ENCODE measurements around the gene OR8K3. TPM values are rescaled to one million over a fixed set of nuclear protein-coding genes. Genes with fewer than 3 reads are reported as not detected.

Gene OR8K3
- total RNA-seq, result not detected

DNA sequence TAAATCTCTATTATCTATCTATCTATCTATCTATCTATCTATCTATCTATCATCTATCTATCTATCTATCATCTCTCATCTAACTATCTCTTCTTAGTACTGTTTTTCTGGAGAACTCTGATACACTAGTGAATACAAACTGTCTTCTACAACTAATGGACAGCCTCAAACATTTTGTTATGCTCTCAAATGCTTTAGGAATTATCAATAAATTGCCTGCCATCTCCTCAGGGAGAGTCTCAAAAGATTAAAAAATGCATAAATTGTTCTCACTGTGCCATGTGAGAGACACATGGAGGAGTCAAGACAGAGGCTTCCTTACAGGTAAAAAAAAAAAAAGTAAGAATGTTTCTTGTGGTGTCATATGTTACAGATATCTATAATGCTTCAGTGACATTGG lies at the start of gene OR8K3:
Gene OR8K3 (plus strand): TSS at position 301 of the 400 bp plus-strand sequence. CDS start 3,163 bp downstream, outside the sequence.
- Mint-ChIP-seq H3K27me3 (ENCODE audit: low read depth) (no peaks in the 10 kb centered on the region), H3K36me3 (ENCODE audit: insufficient read depth in 2 of 2) (peaks cover 0 to 2% of the 10 kb centered on the region in 2 donors), H3K9me3 (peaks cover 9 to 11% of the 10 kb centered on the region in 2 donors), H3K4me3 (no peak within 1 kb of the TSS), H3K4me1 (ENCODE audit: low read depth) (no peaks in the 10 kb centered on the region), H3K27ac (no peak within 1 kb of the TSS)
- no peak for ATAC-seq (replicated peaks in 1 of 2)
- no peak for DNase-seq

DNA sequence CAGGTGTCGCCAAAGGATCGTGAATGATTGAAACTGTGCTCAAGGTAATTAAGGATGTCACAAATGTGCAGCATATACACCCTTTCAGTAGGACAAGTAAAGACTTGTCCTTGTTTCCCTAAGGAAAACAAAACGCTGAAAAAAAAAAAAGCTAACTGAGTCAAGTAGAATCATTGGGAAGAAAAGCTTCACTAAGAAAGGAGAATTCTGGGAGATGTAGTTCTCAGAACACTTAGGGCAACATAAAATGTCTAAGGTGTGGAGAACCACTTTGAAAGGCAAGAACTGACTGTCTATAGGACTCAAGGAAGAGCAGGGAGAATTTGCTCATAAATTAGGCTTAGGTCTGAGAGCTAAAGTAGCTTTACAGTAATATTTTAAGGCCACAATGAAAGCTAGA lies 43.9 kb upstream of the OR8K3 start:
- ATAC-seq (replicated peaks in 1 of 2) (no peak), DNase-seq (no peak)
- H3K4me1 Mint-ChIP-seq (ENCODE audit: low read depth), result no peaks in the 10 kb centered on the region
- no peak overlapping the region for H3K27ac Mint-ChIP-seq
- peaks cover 14 to 17% of the 10 kb centered on the region in 2 donors for H3K9me3 Mint-ChIP-seq
- no peaks in the 10 kb centered on the region for H3K27me3 Mint-ChIP-seq (ENCODE audit: low read depth)
- H3K36me3 Mint-ChIP-seq (ENCODE audit: insufficient read depth in 2 of 2), result peaks cover 3 to 4% of the 10 kb centered on the region in 2 donors
- no peak overlapping the region for H3K4me3 Mint-ChIP-seq

DNA sequence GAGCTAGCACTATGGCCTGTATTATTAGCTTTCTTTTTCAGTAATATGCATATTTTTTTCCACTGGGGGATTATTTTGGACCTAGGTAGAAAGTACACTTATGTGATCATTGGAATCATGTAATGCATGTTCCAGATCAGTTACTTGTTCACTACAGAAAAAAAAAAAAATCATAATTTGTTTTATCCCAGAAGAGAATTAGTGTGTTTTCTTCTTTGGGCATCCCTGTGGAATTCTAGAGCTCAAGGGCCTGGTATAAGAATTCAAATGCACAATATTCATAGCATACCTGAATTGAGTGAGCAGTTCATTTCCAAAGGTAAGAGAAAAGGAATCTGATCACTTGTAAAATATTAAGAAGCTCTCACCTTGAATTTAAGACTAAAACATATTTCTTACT lies 41.1 kb upstream of the OR8K3 start, which contains the start of gene OR5T1:
Gene OR5T1 (plus strand): TSS at position 301 of the 400 bp plus-strand sequence. CDS start 1,485 bp downstream, outside the sequence.
- Mint-ChIP-seq H3K4me3 (no peak within 1 kb of the TSS), H3K27ac (no peak within 1 kb of the TSS), H3K36me3 (ENCODE audit: insufficient read depth in 2 of 2) (no peaks in the 10 kb centered on the region), H3K9me3 (peaks cover 4 to 13% of the 10 kb centered on the region in 2 donors), H3K27me3 (ENCODE audit: low read depth) (no peaks in the 10 kb centered on the region), H3K4me1 (ENCODE audit: low read depth) (no peaks in the 10 kb centered on the region)
- no peak for DNase-seq
- no peak for ATAC-seq (replicated peaks in 1 of 2)

DNA sequence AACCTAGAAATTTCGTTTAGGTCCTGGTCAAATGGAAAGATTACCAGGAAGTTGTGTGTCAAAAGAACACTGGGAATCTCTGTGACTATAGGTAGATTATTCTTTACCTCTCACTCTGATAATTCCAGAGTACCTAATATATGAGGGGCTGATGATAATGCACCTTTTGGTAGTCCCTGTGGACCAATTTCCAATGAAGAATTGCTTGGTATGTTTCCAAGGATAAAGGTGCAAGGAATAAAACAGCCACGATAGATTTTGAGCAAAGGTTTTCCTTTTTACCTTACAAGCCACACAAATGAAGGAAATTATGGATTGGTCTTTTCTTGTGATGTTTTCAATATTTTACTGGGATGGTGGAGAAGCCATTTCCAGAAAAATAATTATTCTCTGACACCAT lies 22.8 kb upstream of the OR8K3 start, which contains the start of gene OR8H1:
Gene OR8H1 (minus strand): TSS at position 101 of the 400 bp plus-strand sequence. CDS start 1,192 bp downstream, outside the sequence.
- Mint-ChIP-seq H3K27me3 (ENCODE audit: low read depth) (no peaks in the 10 kb centered on the region), H3K4me1 (ENCODE audit: low read depth) (no peaks in the 10 kb centered on the region), H3K4me3 (no peak within 1 kb of the TSS), H3K27ac (no peak within 1 kb of the TSS), H3K36me3 (ENCODE audit: insufficient read depth in 2 of 2) (peaks cover 0 to 2% of the 10 kb centered on the region in 2 donors), H3K9me3 (peaks cover 14% of the 10 kb centered on the region in 2 donors)
- ATAC-seq (replicated peaks in 1 of 2) (no peak), DNase-seq (no peak)

DNA sequence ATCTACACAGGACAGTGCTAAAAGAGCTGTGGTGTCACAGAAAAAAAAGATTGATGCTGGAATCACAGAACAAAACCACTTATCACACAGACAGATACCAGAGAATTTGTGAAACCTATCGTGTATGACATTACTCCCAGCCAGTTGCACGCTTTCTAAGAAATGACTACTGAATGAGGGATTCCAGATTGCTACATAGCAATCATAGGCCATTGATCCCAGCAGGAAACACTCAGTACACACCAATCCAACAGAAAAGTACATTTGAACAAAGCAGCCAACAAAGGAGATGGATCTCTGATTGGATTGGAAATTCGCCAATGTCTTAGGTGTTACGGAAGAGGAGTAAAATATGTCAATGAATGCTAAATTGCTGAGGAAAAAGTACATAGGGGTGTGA lies 18.0 kb upstream of the OR8K3 start:
- Mint-ChIP-seq H3K27me3 (ENCODE audit: low read depth) (no peaks in the 10 kb centered on the region), H3K27ac (no peak overlapping the region), H3K4me1 (ENCODE audit: low read depth) (no peaks in the 10 kb centered on the region), H3K4me3 (no peak overlapping the region), H3K36me3 (ENCODE audit: insufficient read depth in 2 of 2) (peaks cover 0 to 2% of the 10 kb centered on the region in 2 donors), H3K9me3 (peaks cover 8 to 10% of the 10 kb centered on the region in 2 donors)
- ATAC-seq (replicated peaks in 1 of 2) (no peak), DNase-seq (no peak)

DNA sequence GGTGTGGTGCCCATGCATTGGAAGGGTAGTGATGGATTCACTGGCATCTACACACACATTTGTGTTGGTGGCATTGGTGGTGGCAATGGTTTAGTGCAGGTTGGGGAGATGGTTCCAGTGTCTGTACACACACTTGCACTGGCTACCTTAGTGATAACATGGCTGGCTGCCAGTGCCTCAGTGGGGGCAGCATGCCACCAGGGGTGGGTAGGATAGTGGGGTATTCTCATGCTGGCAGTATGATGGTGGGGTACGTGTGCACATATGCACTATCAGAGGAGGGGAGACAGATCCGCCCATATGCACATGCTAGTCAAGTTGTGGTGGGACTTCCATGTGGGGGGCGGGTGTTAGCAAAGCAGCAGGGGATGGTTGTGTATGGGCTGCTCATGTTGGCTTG lies 7.1 kb upstream of the OR8K3 start:
- no peaks in the 10 kb centered on the region for H3K27me3 Mint-ChIP-seq (ENCODE audit: low read depth)
- H3K9me3 Mint-ChIP-seq, result peaks cover 18% of the 10 kb centered on the region in 2 donors
- no peak overlapping the region for H3K27ac Mint-ChIP-seq
- no peak overlapping the region for H3K4me3 Mint-ChIP-seq
- DNase-seq, result no peak
- peaks cover 1 to 5% of the 10 kb centered on the region in 2 donors for H3K36me3 Mint-ChIP-seq (ENCODE audit: insufficient read depth in 2 of 2)
- no peaks in the 10 kb centered on the region for H3K4me1 Mint-ChIP-seq (ENCODE audit: low read depth)
- no peak for ATAC-seq (replicated peaks in 1 of 2)

DNA sequence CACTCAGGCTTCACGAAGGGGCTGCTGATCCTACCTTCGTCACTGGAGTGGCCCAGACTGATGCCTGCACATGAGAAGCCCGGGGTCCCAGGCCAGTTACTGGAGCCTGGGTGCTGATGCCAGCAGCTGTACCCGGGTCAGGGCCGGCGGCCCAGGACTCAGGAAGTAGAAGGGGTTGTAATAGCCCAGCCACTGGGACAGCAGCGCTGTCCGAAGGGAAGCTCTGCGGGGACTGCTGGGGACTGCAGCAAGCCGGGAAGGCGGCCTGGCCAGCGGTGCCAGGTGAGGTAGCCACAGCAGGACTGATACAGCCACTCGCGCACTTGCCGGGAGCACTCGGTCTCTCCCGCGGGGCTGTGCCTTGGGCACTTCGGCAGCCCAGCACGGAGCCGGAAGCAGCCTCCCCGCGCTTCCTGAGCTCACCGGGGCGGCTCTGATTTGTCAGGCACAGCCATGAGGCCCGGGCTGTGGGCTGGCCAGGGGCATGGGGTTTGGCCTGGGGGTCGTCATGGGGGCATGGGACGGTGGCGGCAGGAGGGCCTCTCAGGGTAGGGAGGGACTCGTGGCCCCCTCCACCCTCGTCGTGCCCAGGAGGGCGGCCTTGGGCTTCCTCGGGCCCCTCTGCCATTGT lies 17.0 kb downstream of the OR8K3 start:
- no peak overlapping the region for H3K4me3 Mint-ChIP-seq
- H3K36me3 Mint-ChIP-seq (ENCODE audit: insufficient read depth in 2 of 2), result peaks cover 2% of the 10 kb centered on the region in 2 donors
- H3K4me1 Mint-ChIP-seq (ENCODE audit: low read depth), result no peaks in the 10 kb centered on the region
- ATAC-seq (replicated peaks in 1 of 2) (no peak), DNase-seq (no peak)
- no peak overlapping the region for H3K27ac Mint-ChIP-seq
- H3K27me3 Mint-ChIP-seq (ENCODE audit: low read depth), result no peaks in the 10 kb centered on the region
- H3K9me3 Mint-ChIP-seq, result peaks cover 2 to 9% of the 10 kb centered on the region in 2 donors

DNA sequence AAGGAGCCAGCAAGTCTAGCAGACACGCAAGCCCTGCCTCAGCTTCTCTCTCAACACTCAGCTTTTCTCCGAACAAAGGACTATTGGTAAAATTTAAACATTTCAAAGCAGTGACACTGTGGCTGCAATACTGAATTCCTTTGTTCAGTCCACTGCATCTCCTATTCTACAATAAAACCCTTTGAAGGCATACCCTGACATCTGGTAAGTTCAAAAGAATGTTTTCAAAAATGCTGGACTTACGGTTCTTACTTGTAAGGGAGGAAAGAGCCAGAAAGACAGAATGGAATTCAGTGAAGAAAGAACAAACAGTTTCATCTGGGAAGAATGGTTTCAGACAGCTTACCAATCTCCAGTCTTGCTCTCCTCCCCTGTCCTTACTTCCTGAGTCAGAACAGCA lies 18.2 kb downstream of the OR8K3 start:
- H3K4me1 Mint-ChIP-seq (ENCODE audit: low read depth), result no peaks in the 10 kb centered on the region
- no peak overlapping the region for H3K27ac Mint-ChIP-seq
- peaks cover 2% of the 10 kb centered on the region in 2 donors for H3K36me3 Mint-ChIP-seq (ENCODE audit: insufficient read depth in 2 of 2)

DNA sequence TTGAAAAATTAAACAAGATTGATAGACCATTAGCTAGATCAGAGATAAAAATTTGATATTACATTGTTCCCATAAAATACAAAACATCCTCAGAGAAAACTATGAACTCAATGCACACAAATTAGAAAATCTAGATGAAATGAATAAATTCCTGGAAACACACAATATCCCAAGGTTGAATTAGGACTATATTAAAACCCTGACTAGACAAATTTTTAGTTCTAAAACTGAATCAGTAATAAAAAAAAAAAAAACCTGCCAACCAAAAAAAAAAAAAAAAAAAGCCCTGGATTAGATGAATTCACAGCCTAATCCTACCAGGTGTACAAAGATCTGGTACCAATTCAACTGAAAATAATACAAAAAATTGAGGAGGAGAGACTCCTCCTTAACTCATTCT lies 25.3 kb downstream of the OR8K3 start:
- Mint-ChIP-seq H3K27me3 (ENCODE audit: low read depth) (no peaks in the 10 kb centered on the region), H3K4me1 (ENCODE audit: low read depth) (no peaks in the 10 kb centered on the region), H3K27ac (no peak overlapping the region), H3K4me3 (no peak overlapping the region), H3K9me3 (peaks cover 2 to 14% of the 10 kb centered on the region in 2 donors), H3K36me3 (ENCODE audit: insufficient read depth in 2 of 2) (no peaks in the 10 kb centered on the region)
- ATAC-seq (replicated peaks in 1 of 2), result no peak
- DNase-seq, result no peak

More for the DNA sequence above, 18.2 kb downstream of the OR8K3 start:
- Mint-ChIP-seq H3K9me3 (peaks cover 4 to 7% of the 10 kb centered on the region in 2 donors), H3K27me3 (ENCODE audit: low read depth) (no peaks in the 10 kb centered on the region), H3K4me3 (no peak overlapping the region)
- no peak for ATAC-seq (replicated peaks in 1 of 2)
- no peak for DNase-seq

DNA sequence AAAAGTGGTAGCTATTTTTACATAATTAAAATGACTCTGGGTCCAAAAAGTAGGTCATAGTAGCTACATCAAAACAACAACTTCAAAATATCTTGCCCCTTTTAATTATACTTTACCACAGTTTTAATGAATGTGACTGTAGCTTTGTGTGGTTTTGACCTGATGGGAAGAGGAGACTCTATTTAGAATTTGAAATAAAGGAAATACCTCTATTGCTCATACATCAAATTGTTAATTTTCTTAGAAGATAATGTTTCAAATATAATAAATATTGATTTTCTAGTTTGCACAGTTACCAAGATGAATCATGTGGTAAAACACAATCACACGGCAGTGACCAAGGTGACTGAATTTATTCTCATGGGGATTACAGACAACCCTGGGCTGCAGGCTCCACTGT lies 30.8 kb downstream of the OR8K3 start, which contains the start of gene OR8K1:
Gene OR8K1 (plus strand): TSS at position 301 of the 400 bp plus-strand sequence. CDS start 0 bp downstream, at position 301.
- no peak within 1 kb of the TSS for H3K4me3 Mint-ChIP-seq
- ATAC-seq (replicated peaks in 1 of 2), result no peak
- H3K27me3 Mint-ChIP-seq (ENCODE audit: low read depth), result no peaks in the 10 kb centered on the region
- no peaks in the 10 kb centered on the region for H3K4me1 Mint-ChIP-seq (ENCODE audit: low read depth)
- no peaks in the 10 kb centered on the region for H3K36me3 Mint-ChIP-seq (ENCODE audit: insufficient read depth in 2 of 2)
- H3K27ac Mint-ChIP-seq, result no peak within 1 kb of the TSS
- H3K9me3 Mint-ChIP-seq, result peaks cover 2 to 10% of the 10 kb centered on the region in 2 donors
- no peak for DNase-seq

DNA sequence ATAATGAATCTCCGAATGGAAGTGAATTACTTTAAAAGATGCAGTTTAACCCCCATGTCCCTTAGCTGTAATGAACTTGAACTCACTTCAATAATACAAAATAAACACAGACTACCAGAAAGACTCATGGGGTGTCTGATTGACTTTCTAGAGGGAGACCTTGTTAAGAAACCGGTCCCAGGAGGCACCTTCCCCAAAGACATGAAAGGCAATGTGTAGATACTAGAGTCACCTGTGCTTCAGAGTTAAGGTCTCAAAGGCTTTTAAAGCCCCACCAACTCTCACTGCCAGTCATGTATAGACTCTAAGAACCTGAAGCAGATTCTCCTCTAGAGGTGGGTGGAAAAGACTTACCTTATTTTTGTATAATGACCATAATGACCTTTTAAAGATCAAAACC lies 39.0 kb downstream of the OR8K3 start, which contains the start of gene OR8J1:
Gene OR8J1 (plus strand): TSS at position 301 of the 400 bp plus-strand sequence. CDS start 5,956 bp downstream, outside the sequence.
- ATAC-seq (replicated peaks in 1 of 2) (no peak), DNase-seq (no peak)
- no peaks in the 10 kb centered on the region for H3K4me1 Mint-ChIP-seq (ENCODE audit: low read depth)
- H3K27me3 Mint-ChIP-seq (ENCODE audit: low read depth), result no peaks in the 10 kb centered on the region
- H3K36me3 Mint-ChIP-seq (ENCODE audit: insufficient read depth in 2 of 2), result no peaks in the 10 kb centered on the region
- no peak within 1 kb of the TSS for H3K27ac Mint-ChIP-seq
- H3K9me3 Mint-ChIP-seq, result peaks cover 2 to 3% of the 10 kb centered on the region in 2 donors
- H3K4me3 Mint-ChIP-seq, result no peak within 1 kb of the TSS

All from activated T-cell treated with anti-CD3 and anti-CD28 coated beads, Interleukin-2, amount 50 U/mL, for 72 hours (primary cell).